NB4 (cell line): Measurements from ENCODE around the gene ARMS2.

Experiments used
- DNase-seq: peaks from one replicate; pipeline ENCODE4 v3.0.0; 2010; ENCODE audit warnings: low read depth
- H3K4me3 ChIP-seq: one replicate; pipeline ENCODE4 v1.5.1; 2011; ENCODE audit warnings: mild to moderate bottlenecking, low read depth, low read length, moderate library complexity
- MYC ChIP-seq: IDR thresholded peaks from 2 replicates; pipeline ENCODE4 v1.6.1; 2011; ENCODE audit warnings: low read depth, low read length
- POLR2A ChIP-seq: IDR thresholded peaks from 2 replicates; pipeline ENCODE4 v1.6.1; 2011; ENCODE audit warnings: mild to moderate bottlenecking; ENCODE audit not compliant: insufficient read length; ENCODE audit errors: extremely low read depth
- TF ChIP-seq, protein P1 (sequence below): IDR thresholded peaks from 2 replicates; pipeline ENCODE4 v1.6.1; 2011; ENCODE audit warnings: low read depth, low read length
- TF ChIP-seq, protein P2 (sequence below): IDR thresholded peaks from one replicate; pipeline ENCODE4 v1.5.1; 2012; ENCODE audit warnings: low read depth, low read length

The ARMS2 gene

DNA sequence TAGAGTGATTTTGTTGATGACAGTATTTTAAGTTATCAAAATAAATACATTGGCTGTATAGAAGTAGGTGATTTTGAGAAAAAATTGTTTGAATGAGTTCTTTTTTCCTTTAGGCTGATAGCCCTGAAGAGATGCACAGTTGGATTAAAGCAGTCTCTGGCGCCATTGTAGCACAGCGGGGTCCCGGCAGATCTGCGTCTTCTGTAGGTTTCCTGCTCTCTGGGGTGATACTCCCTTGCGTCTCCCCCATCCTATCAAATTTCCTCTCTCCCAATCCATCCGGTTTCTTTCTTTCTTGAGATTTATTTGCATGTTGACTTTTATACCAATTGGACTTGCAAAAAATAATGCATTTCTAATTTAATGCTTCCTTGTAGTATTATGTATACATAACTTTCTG lies 27.6 kb upstream of the ARMS2 start:
- no peak for DNase-seq
- H3K4me3 ChIP-seq: no peak overlapping the region
- TF ChIP-seq, protein P1, sequence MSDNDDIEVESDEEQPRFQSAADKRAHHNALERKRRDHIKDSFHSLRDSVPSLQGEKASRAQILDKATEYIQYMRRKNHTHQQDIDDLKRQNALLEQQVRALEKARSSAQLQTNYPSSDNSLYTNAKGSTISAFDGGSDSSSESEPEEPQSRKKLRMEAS: no peak
- TF ChIP-seq, protein P2, sequence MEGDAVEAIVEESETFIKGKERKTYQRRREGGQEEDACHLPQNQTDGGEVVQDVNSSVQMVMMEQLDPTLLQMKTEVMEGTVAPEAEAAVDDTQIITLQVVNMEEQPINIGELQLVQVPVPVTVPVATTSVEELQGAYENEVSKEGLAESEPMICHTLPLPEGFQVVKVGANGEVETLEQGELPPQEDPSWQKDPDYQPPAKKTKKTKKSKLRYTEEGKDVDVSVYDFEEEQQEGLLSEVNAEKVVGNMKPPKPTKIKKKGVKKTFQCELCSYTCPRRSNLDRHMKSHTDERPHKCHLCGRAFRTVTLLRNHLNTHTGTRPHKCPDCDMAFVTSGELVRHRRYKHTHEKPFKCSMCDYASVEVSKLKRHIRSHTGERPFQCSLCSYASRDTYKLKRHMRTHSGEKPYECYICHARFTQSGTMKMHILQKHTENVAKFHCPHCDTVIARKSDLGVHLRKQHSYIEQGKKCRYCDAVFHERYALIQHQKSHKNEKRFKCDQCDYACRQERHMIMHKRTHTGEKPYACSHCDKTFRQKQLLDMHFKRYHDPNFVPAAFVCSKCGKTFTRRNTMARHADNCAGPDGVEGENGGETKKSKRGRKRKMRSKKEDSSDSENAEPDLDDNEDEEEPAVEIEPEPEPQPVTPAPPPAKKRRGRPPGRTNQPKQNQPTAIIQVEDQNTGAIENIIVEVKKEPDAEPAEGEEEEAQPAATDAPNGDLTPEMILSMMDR: no peak
- TF ChIP-seq MYC (no peak), POLR2A (no peak)

DNA sequence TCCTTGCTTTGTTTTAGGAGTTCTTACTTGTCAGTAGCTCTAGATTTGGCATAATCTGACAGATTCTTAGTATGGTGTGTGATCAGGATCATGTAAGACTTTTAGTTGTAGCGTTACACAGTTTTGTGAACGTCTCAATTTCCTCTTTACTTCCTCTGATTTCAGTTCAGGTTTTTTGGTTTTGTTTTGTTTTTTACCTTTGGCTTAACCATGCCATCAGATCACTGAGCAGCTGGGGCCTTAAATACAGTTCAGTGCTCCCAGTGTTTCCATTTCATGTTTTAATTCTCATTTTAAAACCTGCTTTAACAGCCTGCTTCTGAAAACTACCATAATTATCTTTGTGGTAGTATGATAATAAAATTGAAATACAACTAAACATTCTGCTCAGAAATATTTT lies 27.2 kb upstream of the ARMS2 start:
- TF ChIP-seq, protein P2: no peak
- TF ChIP-seq, protein P1: no peak
- TF ChIP-seq MYC (no peak), POLR2A (no peak)
- H3K4me3 ChIP-seq: no peak overlapping the region
- DNase-seq: no peak

DNA sequence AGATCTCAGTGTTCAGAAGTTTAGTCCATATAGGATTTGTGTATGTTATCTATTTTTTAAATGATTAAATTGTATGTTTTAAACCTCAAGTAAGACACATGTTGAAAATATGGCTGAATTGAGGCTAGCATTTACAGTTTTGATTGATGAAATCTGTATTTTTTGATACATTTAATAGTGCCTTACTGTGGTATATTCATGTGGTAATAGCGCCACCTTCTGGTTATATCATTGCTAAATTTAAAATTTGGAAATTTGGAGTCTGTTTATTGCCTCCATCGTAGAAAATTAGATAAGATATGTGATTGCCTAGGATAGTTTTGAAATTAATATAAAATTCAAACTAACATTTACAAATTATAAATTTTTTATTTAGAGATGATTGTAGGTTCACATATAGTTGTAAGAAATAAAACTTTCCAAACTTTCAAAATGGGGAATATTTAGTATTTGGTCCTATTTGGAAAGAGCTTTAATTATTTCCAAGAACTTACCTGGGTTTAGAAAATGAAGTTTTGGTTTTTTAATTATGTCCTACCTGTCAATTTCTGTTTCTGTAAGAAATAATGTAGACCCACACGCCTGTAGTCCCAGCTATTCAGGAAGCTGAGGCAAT lies 19.1 kb upstream of the ARMS2 start:
- peak; percentile 57 for DNase-seq
- H3K4me3 ChIP-seq: no peak overlapping the region
- TF ChIP-seq POLR2A: no peak
- TF ChIP-seq, protein P2: peak; percentile 16

DNA sequence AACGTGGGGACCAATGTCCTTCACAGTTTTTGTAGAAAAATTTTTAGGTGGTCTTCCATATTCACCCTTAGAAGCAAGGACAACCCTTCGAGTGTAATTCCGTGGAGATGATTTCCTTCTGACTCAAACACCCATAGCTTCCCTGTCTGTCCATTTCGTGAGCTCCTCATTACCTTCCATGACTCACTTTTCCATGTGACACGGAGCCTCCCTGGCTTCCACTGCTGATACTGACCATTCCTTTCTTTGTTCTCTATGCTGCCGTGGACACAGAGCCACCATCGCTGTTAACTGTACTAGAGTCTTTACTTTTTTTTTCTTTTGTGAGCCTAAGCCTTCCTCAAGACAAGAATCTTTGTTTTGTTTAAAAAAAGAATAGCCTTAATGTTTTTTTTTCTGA lies 12.5 kb upstream of the ARMS2 start:
- H3K4me3 ChIP-seq: no peak overlapping the region
- TF ChIP-seq MYC (no peak), POLR2A (no peak)
- TF ChIP-seq, protein P2: no peak
- TF ChIP-seq, protein P1: no peak
- no peak for DNase-seq

DNA sequence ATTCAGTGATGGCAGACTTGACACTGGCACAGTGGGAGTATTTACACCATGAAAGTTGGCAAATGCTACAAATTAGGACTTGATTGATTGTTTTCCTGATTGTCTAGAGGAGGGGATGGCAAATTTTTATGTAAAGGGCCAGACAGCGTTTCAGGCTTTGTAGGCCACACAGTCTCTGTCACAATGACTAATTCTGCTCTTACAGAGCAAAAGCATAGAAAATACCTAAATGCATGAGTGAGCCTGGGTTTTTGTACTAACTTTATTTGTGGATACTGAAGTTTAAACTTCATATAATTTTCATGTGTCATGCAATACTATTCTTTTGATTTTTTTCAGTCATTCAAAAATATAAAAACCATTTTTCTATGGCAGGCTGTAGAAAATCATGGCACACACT lies 9.0 kb upstream of the ARMS2 start:
- no peak for DNase-seq
- TF ChIP-seq, protein P1: no peak
- no peak overlapping the region for H3K4me3 ChIP-seq

DNA sequence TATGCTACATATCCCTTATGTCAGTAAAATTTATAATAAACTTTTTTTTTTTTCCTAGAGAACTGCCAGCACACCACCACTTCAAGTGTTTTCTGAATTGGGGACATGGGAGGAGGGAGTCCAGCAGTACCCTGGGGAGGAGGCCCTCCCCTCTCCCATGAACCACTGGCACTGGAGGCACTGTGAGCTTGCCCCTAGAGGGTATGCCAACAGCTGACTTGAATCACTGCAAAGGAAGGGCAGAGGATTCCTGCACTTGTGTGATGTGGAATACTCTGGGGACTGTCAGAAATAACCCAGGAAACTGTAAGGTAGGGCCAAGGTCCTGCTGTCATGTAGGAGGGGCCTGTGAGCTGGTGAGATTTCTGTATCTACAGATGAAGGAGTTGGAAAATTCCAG lies 8.5 kb upstream of the ARMS2 start:
- DNase-seq: no peak

More for the DNA sequence above, 8.5 kb upstream of the ARMS2 start:
- H3K4me3 ChIP-seq: no peak overlapping the region
- TF ChIP-seq, protein P2: no peak
- TF ChIP-seq POLR2A (no peak), MYC (no peak)
- TF ChIP-seq, protein P1: no peak
